HL-60 (cell line): Measurements from ENCODE around the gene IFNL1.
"Not testable (repeated sequence)": the region's sequence is repeated elsewhere in the genome, so short reads cannot be mapped to it uniquely, and the experiment has no call there.

Experiments
- DNase-seq, 2 experiments: peaks; one replicate each; pipeline ENCODE4 v3.0.0-alpha.2; 2010 to 2020; ENCODE audit warnings: low read depth in 1 of 2, low spot score in 1 of 2
- H3K27ac ChIP-seq: fragments of 250-450 bp; sonication (Bioruptor Pico); replicated peaks from 2 replicates; pipeline ENCODE4 v1.5.1; 2020; ENCODE audit warnings: mild to moderate bottlenecking, moderate library complexity
- H3K27me3 ChIP-seq: fragments of 250-450 bp; sonication (Bioruptor Pico); 2 replicates; pipeline ENCODE4 v1.5.1; 2021; ENCODE audit warnings: mild to moderate bottlenecking, moderate library complexity; ENCODE audit not compliant: insufficient read depth, poor library complexity, severe bottlenecking
- H3K4me3 ChIP-seq: replicated peaks from 2 replicates; pipeline ENCODE4 v1.5.1; 2011; ENCODE audit warnings: mild to moderate bottlenecking, control low read depth, low read length; ENCODE audit not compliant: insufficient read depth
- CTCF ChIP-seq: IDR thresholded peaks from one replicate; pipeline ENCODE4 v1.5.1; 2011; ENCODE audit warnings: low read length, control low read depth, inconsistent platforms; ENCODE audit not compliant: insufficient read depth
- GABPA ChIP-seq: IDR thresholded peaks from 2 replicates; pipeline ENCODE4 v1.6.1; 2012; ENCODE audit warnings: low read depth
- POLR2AphosphoS5 ChIP-seq: IDR thresholded peaks from 2 replicates; pipeline ENCODE4 v1.6.1; 2012; ENCODE audit warnings: low read depth
- SPI1 ChIP-seq: IDR thresholded peaks from 2 replicates; pipeline ENCODE4 v1.6.1; 2012; ENCODE audit warnings: low read depth, mild to moderate bottlenecking, borderline replicate concordance
- TF ChIP-seq, protein P1 (sequence below): IDR thresholded peaks from 2 replicates; pipeline ENCODE4 v1.6.1; 2012; ENCODE audit warnings: low read depth; ENCODE audit not compliant: insufficient replicate concordance

IFNL1 gene

DNA sequence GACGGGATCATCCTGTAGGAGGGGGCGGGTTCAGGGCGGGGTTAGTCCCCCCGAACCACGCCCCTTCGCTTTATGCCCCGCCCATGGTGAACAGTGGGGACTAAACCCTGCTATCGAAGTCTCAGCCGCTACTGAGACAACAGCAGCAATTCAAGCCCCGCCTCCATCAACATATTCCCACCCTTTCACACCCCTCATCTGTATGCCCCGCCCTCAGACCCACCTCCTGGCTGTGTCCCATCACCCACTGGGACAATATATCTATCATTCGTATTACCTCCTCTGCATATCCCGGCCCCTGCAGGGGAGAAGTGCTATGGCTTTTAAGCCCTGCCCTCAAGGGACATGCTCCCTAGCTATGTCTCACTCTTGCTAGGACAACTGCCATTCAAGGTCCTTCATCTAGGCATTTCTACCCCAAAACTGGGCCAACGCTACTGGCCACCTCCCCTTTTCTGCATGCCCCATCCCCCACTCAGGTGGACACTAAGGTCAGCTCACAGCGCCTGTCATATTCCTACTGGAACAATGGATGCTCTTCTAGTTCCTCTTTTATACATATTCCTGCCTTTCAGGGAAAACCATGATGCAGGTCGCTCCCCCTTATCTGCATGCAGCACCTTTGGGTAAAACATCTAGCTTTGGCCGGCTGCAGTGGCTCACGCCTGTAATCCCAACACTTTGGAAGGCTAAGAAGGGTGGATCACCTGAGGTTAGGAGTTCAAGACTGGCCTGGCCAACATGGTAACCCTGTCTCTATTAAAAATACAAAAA is 12.5 kb downstream of the IFNL1 start:
- no peak for TF ChIP-seq POLR2AphosphoS5
- TF ChIP-seq, protein P1, sequence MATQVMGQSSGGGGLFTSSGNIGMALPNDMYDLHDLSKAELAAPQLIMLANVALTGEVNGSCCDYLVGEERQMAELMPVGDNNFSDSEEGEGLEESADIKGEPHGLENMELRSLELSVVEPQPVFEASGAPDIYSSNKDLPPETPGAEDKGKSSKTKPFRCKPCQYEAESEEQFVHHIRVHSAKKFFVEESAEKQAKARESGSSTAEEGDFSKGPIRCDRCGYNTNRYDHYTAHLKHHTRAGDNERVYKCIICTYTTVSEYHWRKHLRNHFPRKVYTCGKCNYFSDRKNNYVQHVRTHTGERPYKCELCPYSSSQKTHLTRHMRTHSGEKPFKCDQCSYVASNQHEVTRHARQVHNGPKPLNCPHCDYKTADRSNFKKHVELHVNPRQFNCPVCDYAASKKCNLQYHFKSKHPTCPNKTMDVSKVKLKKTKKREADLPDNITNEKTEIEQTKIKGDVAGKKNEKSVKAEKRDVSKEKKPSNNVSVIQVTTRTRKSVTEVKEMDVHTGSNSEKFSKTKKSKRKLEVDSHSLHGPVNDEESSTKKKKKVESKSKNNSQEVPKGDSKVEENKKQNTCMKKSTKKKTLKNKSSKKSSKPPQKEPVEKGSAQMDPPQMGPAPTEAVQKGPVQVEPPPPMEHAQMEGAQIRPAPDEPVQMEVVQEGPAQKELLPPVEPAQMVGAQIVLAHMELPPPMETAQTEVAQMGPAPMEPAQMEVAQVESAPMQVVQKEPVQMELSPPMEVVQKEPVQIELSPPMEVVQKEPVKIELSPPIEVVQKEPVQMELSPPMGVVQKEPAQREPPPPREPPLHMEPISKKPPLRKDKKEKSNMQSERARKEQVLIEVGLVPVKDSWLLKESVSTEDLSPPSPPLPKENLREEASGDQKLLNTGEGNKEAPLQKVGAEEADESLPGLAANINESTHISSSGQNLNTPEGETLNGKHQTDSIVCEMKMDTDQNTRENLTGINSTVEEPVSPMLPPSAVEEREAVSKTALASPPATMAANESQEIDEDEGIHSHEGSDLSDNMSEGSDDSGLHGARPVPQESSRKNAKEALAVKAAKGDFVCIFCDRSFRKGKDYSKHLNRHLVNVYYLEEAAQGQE: no peak
- no peak for TF ChIP-seq CTCF
- no peak for TF ChIP-seq SPI1
- TF ChIP-seq GABPA: no peak
- Histone ChIP-seq H3K4me3 (no peak overlapping the region), H3K27ac (no peak overlapping the region), H3K27me3 (no peaks in the 10 kb centered on the region)
- DNase-seq: no peak

GRCh38 chr19:39309305-39309670 is 13.1 kb downstream of the IFNL1 start:
- H3K27me3 ChIP-seq, DNase-seq, H3K4me3 ChIP-seq, H3K27ac ChIP-seq: not testable (repeated sequence)

GRCh38 chr19:39310558-39311311 is 14.5 kb downstream of the IFNL1 start:
- Histone ChIP-seq H3K27me3 (no peaks in the 10 kb centered on the region), H3K4me3 (no peak overlapping the region), H3K27ac (no peak overlapping the region)
- no peak for TF ChIP-seq POLR2AphosphoS5
- DNase-seq: no peak

DNA sequence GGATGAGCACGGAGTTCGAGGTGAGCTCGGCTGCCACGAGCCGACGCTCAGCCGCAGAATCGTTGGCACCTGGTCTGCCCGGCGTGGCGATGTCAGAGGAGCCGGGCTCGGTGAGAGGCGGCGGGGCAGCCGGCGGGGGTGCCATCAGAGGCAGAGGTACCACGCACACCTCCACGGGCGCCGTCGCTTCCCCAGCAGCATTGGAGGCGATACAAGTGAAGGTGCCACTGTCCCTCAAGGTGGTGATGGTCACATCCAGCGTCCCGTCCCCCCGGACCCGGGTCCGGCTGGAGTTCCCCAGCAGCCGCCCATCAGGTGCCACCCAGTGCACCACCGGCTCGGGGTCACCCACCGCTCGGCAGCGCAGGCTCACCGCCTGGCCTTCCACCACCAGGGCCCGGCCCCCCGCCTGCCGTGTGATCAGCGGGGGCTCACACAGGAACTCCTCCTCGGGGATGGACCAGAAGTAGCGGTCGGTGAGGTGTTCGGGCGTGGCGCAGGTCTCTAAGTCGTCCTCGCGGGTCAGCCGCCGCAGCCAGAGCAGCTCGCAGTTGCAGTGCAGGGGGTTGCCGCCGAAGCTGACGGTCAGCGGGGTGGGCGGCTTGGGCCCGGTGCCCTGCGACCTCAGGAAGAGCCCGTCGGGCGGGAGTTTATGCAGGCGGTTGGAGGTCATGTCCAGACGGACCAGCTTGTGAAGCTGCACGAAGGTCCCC is 18.0 kb downstream of the IFNL1 start:
- no peak for DNase-seq
- no peak overlapping the region for H3K27ac ChIP-seq
- H3K4me3 ChIP-seq: no peak overlapping the region
- H3K27me3 ChIP-seq: no peaks in the 10 kb centered on the region
- TF ChIP-seq SPI1 (no peak), GABPA (no peak), POLR2AphosphoS5 (no peak), CTCF (no peak)
- TF ChIP-seq, protein P1: no peak
